ENCODE results near the gene POMC.
"Not testable (repeated sequence)": the region's sequence is repeated elsewhere in the genome, so short reads cannot be mapped to it uniquely, and the experiment has no call there.

Gene POMC

DNA sequence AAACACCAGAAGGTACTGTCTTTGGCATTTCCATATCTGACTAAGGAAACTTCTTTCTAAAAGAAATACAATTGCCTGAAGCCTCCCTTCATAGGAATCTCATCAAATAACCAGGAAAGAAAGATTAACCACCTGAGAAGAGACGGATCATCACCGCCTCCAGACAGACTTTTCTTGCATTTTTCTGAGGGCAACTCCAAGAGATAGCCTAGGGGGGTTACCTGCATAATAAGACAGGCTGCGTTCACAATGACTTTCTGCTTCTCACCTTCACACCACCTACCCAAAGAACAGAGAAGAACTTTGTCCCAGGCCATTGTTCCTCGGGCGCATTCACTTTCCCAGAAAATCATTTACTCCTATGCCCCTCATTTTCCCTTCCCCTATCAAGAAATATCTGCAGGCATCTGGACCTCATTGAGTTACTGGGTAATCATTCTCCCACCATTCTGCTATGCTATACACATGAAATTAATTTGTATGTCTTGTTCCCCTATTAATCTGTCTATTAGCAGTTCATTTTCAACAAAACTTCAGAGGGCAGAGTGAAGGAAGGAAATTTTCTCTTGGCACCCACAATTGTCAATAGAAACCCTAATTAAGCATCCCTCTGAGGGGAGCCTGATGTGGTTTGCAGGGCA lies 8.3 kb upstream of the POMC start:
- no peak for DNase-seq

DNA sequence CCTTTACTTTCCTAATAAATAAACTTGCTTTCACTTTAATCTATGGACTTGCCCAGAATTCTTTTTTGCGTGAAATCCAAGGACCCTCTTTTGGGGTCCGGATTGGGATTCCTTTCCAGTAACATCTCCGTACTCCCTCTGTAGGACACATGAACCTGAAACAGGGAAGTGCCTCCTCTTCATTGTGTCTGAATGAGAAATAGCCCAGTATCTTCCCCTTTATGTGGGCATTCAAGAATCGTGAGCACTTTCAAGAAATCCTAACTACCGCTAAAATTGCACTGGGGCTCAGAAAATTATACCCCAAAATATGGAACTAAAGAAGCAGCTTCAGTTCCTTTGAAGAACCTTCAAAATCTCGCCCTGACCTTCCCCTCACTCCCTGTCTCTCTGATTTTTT lies 7.8 kb upstream of the POMC start:
- peak; percentile 53 to 79 (median 69) for DNase-seq

GRCh38 chr2:25174192-25174861 lies 5.9 kb upstream of the POMC start:
- DNase-seq: no peak

GRCh38 chr2:25173719-25174118 lies 5.3 kb upstream of the POMC start:
- no peak for DNase-seq

- DNase-seq: no peak
Observed at GRCh38 chr2:25170888-25171287, 2.5 kb upstream of the POMC start.

- DNase-seq: no peak
Observed at GRCh38 chr2:25169073-25169470, 692 bp upstream of the POMC start.

DNA sequence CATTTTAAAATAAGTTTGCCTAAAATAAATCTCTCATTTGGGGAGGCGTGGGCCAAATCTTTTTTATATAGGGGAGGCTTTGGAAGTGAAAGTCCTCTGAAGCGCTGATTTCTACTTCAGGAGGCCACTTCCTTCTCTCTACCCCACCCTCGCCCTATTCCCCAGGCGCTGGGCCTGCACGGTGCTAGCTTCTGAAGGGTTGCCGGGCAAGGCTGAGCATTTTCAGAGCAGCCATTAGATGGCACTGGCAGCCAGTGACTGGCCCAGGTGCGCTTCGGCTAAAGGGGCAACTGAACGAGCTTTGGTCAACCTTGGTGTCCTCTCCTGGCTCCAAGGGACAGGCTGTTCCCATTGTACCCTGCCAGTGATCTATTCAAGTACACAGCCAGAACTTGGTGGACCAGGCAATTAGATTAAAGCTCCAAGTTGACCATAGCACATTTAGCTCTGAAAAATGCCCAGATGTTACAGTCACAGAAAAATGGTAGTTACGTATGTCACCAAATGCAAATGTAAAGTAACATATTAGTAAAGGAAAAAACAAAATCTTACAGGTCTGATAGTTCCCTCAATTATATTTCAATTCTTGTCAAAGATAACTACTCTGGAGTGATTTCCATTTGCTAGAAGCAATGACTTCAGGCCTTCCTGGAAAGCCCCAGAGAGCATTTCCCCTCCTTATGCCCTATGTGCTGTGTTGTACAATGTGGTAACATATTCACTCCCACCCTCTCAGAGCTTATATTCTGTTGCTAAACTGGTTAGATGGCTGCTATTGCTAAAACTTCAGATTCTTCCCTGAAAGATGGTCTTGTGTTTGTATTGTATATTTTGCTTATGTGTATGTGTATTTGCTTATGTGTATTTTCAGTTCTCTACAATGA lies 2.1 kb downstream of the POMC start:
- peak; percentile 49 to 77 (median 66) for DNase-seq

GRCh38 chr2:25164561-25164960 lies 3.8 kb downstream of the POMC start:
- no peak for DNase-seq

DNA sequence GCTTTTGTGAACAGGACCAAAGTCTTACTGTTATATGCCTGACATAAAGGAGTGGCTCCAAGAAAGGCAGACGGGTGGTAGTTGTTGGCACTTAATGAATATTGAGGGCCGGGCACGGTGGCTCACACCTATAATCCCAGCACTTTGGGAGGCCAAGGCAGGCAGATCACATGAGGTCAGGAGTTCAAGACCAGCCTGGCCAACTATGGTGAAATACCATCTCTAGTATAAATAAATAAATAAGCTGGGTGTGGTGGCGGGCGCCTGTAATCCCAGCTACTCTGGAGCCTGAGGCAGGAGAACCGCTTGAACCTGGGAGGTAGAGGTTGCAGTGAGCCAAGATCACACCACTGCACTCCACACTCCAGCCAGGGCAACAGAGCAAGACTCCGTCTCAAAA lies 6.3 kb downstream of the POMC start:
- not testable (repeated sequence) for DNase-seq

DNA sequence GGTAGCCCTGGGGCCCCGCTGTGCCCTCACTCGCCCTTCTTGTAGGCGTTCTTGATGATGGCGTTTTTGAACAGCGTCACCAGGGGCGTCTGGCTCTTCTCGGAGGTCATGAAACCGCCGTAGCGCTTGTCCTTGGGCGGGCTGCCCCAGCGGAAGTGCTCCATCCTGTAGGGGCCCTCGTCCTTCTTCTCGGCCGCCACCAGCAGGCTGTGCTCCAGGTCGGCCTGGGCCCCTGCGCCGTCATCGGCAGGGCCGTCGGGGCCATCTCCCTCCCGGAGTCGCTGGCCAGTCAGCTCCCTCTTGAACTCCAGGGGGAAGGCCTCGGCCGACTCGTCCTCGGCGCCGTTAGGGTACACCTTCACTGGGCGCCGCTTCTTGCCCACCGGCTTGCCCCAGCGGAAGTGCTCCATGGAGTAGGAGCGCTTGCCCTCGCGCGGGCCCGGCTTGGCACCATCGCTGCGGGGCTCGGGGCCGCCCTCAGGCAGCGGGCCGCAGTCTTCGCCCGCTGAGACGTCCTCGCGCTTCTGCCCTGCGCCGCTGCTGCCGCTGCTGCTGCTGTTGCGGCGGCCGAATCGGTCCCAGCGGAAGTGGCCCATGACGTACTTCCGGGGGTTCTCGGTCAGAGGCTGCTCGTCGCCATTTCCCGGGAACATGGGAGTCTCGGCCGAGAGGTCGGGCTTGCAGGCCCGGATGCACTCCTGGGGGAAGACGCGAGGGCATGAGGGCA lies 7.2 kb downstream of the POMC start:
- peak; percentile 43 to 76 (median 67) for DNase-seq

DNA sequence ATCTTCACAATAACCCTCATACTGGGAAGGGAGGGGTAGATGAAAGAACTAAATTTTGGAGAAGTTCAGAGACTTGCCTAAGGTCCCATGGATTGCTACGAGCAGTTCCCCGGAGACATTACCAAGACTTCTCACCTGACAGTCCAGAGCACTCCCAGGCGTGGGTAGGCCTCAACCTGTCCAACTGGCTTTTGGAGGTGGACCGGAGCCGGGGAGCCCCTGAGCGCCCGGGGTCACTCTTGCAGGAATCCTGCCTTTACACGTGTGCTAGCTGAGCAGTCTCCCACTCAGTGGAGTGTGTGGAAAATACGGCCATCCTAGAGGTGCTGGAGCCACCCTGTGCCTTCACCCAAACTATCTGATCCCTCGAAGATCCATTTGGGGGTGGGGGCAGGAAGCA lies 8.0 kb downstream of the POMC start:
- no peak for DNase-seq

GRCh38 chr2:25159949-25160348 lies 8.4 kb downstream of the POMC start:
- peak in 1 of 4 experiments; percentile 19 for DNase-seq

DNA sequence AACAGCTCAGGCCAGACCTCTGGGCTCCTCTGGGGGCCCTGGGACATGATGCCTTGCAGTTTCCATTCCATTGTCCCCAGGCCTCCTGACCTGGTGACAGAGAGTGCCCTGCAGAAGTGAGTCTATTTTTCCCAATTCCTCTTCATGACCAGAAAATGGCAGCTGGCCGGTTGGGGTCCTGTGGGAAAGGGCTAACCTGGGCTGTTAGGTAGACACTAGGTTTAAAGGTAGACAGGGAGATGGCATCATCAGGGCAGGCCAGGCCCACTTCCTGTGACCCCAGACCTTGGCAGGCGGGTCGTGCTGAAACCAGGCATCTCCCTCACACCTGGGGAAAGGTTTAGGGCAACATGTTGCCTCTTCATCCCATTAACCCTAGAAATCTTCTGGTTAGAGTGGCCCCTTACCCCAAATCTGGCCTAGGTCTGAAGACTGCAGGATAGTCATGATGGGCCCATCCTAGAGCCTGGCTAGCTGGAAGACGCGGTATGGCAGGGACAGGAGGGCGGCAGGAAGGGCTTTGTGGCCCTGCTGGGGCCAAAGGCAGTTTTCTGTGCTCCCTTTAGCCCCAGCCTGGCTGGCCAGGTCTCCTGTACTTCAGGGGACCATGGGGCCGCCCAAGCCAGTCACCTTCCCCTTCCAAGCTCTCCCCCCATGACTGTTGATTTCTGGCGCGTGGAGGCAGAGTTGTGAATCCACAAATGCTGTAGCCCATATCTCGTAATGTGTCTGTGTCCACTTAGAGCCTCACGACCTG lies 10.1 kb downstream of the POMC start:
- no peak for DNase-seq

- DNase-seq: no peak
Observed at GRCh38 chr2:25155401-25155800, 13.0 kb downstream of the POMC start.

DNA sequence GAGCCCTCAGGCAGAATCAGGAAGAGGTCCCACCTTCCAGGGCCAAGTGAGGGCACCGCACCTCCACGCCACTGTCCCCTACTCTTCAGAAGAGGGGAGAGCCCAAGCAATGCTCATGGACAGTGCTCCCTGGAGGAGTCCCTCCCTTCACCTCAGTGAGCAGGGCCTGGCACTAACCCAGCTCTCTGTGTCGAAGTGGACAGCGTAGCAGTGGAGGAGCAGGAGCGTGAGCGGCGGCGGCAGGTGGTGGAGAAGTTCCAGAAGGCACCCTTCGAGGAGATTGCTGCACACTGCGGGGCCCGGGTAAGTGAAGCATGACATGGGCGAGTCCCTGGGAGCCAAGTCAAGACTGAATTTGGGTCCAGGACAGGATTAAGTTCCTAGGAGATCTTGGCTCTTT lies 16.7 kb downstream of the POMC start:
- DNase-seq: no peak

DNA sequence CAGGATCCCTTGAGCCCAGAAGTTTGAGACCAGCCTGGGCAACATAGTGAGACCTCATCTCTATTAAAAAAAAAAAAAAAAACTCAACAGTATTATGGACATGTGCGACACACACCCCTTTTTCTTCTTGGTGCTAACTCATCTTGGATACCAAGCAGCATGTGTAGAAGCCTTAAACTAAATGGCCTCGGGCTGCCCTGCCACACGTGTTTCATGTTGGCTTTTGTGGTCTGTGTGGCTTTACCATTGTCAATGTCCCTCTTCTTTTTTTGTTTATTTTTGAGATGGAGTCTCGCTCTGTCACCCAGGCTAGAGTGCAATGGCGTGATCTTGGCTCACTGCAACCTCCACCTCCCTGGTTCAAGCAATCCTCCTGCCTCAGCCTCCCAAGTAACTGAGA lies 17.4 kb downstream of the POMC start:
- DNase-seq: not testable (repeated sequence)

GRCh38 chr2:25149646-25150045 lies 18.7 kb downstream of the POMC start:
- DNase-seq: no peak

GRCh38 chr2:25146896-25147295 lies 21.5 kb downstream of the POMC start:
- DNase-seq: no peak

- no peak for DNase-seq
Observed at GRCh38 chr2:25145803-25146202, 22.6 kb downstream of the POMC start.

- no peak for DNase-seq
Observed at GRCh38 chr2:25141120-25141519, 27.3 kb downstream of the POMC start.

DNA sequence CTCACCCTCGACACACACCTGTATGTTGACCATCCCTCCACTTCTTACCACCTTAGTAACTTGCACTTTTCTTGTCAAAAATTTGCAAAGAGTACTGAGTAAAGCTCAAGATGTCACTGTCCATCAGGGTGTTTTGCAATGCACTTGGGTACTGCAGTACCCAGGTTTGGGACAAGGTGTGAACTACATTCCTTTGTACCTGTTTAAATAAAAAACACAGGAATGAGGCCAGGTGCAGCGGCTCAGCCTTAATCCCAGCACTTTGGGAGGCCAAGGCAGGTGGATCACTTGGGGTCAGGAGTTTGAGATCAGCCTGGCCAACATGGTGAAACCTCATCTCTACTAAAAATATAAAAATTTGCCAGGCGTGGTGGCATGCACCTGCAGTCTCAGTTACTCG lies 27.8 kb downstream of the POMC start:
- DNase-seq: not testable (repeated sequence)

GRCh38 chr2:25132693-25133092 lies 35.7 kb downstream of the POMC start:
- DNase-seq: no peak

All from suppressor macrophage (primary cell).